Testis (tissue), 2 donors: ENCODE measurements around the gene ACSL6.

Experiments
- POLR2A ChIP-seq: fragments of 450-650 bp; IDR thresholded peaks from one replicate; pipeline ENCODE4 v1.6.1; 2017; ENCODE audit warnings: antibody characterized with exemption, mild to moderate bottlenecking, moderate library complexity
- TF ChIP-seq, protein P1 (sequence below), 3 experiments: fragments of 450-650 bp in 2 of 3; fragments of 200-600 bp in 1 of 3; sonication (generic) in 1 of 3; IDR thresholded peaks; one replicate each; pipeline ENCODE4 v1.5.1; 2016 to 2019; ENCODE audit warnings: antibody characterized with exemption in 3 of 3, mild to moderate bottlenecking in 2 of 3, moderate library complexity in 1 of 3

DNA sequence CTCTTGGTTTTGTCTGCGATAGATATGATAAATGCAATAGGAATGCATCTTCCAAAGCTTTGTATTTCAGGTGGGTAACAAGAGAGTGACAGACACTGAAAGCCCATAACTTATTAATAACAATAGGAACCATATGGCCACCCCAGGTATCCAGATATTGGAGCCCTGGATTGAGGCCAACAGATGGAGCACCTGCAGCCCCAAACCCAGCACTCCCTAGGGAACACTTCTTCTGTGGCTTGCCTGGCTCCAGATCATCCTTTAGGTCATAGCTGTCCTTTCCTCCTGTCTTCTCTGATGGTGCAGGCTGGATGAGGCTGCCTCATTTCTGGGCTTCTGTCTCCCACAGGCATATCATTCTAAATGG, 44.0 kb upstream of the ACSL6 start:
- TF ChIP-seq, protein P1, sequence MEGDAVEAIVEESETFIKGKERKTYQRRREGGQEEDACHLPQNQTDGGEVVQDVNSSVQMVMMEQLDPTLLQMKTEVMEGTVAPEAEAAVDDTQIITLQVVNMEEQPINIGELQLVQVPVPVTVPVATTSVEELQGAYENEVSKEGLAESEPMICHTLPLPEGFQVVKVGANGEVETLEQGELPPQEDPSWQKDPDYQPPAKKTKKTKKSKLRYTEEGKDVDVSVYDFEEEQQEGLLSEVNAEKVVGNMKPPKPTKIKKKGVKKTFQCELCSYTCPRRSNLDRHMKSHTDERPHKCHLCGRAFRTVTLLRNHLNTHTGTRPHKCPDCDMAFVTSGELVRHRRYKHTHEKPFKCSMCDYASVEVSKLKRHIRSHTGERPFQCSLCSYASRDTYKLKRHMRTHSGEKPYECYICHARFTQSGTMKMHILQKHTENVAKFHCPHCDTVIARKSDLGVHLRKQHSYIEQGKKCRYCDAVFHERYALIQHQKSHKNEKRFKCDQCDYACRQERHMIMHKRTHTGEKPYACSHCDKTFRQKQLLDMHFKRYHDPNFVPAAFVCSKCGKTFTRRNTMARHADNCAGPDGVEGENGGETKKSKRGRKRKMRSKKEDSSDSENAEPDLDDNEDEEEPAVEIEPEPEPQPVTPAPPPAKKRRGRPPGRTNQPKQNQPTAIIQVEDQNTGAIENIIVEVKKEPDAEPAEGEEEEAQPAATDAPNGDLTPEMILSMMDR (IDR thresholded peaks at IDR 0.05), result no peak
- no peak for TF ChIP-seq POLR2A
